SK-N-SH (cell line): ENCODE data around the gene ST7. TPM values are rescaled to one million over a fixed set of nuclear protein-coding genes. Genes with fewer than 3 reads are reported as not detected.

Source experiments
- CTCF ChIA-PET: fragments of 300-600, 350-600 bp; formaldehyde crosslinking; extraction: SDS; loops from one replicate; lab custom pipeline; 2021; lab: Yijun Ruan, JAX
- POLR2A ChIA-PET: fragments of 350-600 bp; sonication (Branson Sonifier 250); formaldehyde crosslinking; extraction: SDS; loops from one replicate; lab custom pipeline; 2020; ENCODE audit warnings: antibody characterized with exemption, inconsistent platforms; lab: Yijun Ruan, JAX
- DNase-seq: peaks from one replicate; pipeline ENCODE4 v3.0.0; 2012
- H2AFZ ChIP-seq: fragments of 200-600 bp; sonication (generic); 2 replicates; pipeline ENCODE4 v1.8.1; 2016; ENCODE audit warnings: antibody characterized with exemption, mild to moderate bottlenecking, low read depth
- H3F3A ChIP-seq: fragments of 200-600 bp; sonication (generic); replicated peaks from 2 replicates; pipeline ENCODE3; 2016; ENCODE audit warnings: antibody characterized with exemption, mild to moderate bottlenecking; ENCODE audit not compliant: insufficient read depth
- H3K27ac ChIP-seq, 2 experiments: fragments of 200-500 bp in 1 of 2; fragments of 200-600 bp in 1 of 2; sonication (Bioruptor generic) in 1 of 2; sonication (generic), shearing (Covaris generic) in 1 of 2; 2 replicates each; pipeline versions ENCODE4 v1.5.1 to v1.6.1; 2014 to 2016; ENCODE audit warnings: low read depth in 2 of 2, inconsistent platforms in 1 of 2, low read length in 1 of 2, mild to moderate bottlenecking in 1 of 2, mixed read lengths in 1 of 2
- H3K27me3 ChIP-seq: fragments of 200-600 bp; sonication (generic), shearing (Covaris generic); 2 replicates; pipeline ENCODE4 v1.6.1; 2016; ENCODE audit warnings: mixed run types; ENCODE audit not compliant: insufficient read depth
- H3K36me3 ChIP-seq, 2 experiments: fragments of 200-500 bp in 1 of 2; fragments of 200-600 bp in 1 of 2; sonication (Bioruptor generic) in 1 of 2; sonication (generic) in 1 of 2; replicated peaks in 1 of 2; 2 replicates each; pipeline versions ENCODE3 to v1.5.1; 2014 to 2016; ENCODE audit warnings: low read length in 1 of 2, mild to moderate bottlenecking in 1 of 2; ENCODE audit not compliant: insufficient read depth in 2 of 2, control insufficient read depth in 1 of 2
- H3K4me1 ChIP-seq, 2 experiments: fragments of 200-500 bp in 1 of 2; fragments of 200-600 bp in 1 of 2; sonication (Bioruptor generic) in 1 of 2; sonication (generic), shearing (Covaris generic) in 1 of 2; 2 replicates each; pipeline versions ENCODE4 v1.5.1 to v1.6.1; 2014 to 2016; ENCODE audit warnings: low read depth in 1 of 2, low read length in 1 of 2, mixed run types in 1 of 2; ENCODE audit not compliant: insufficient read depth in 2 of 2, control insufficient read depth in 1 of 2
- H3K4me2 ChIP-seq: fragments of 200-600 bp; sonication (generic), shearing (Covaris generic); 2 replicates; pipeline ENCODE4 v1.6.1; 2017; ENCODE audit warnings: mixed run types
- H3K4me3 ChIP-seq, 2 experiments: fragments of 200-500 bp in 1 of 2; fragments of 200-600 bp in 1 of 2; sonication (Bioruptor generic) in 1 of 2; sonication (generic), shearing (Covaris generic) in 1 of 2; 2 replicates each; pipeline versions ENCODE4 v1.5.1 to v1.8.1; 2014 to 2016; ENCODE audit warnings: low read depth in 2 of 2, inconsistent platforms in 1 of 2, low read length in 1 of 2, mild to moderate bottlenecking in 1 of 2, mixed read lengths in 1 of 2, moderate library complexity in 1 of 2
- H3K79me2 ChIP-seq: fragments of 200-600 bp; sonication (generic); 2 replicates; pipeline ENCODE4 v1.8.1; 2017; ENCODE audit warnings: mild to moderate bottlenecking; ENCODE audit not compliant: insufficient read depth
- H3K9ac ChIP-seq: fragments of 200-600 bp; sonication (generic); 2 replicates; pipeline ENCODE4 v1.6.1; 2017; ENCODE audit warnings: mixed run types
- H3K9me2 ChIP-seq: fragments of 200-600 bp; sonication (generic); 2 replicates; pipeline ENCODE4 v1.6.1; 2017; ENCODE audit warnings: mixed run types
- H3K9me3 ChIP-seq: fragments of 200-600 bp; sonication (generic); 2 replicates; pipeline ENCODE4 v1.6.1; 2017; ENCODE audit warnings: mixed run types, mild to moderate bottlenecking, moderate library complexity
- H4K20me1 ChIP-seq: fragments of 200-600 bp; sonication (generic); 2 replicates; pipeline ENCODE4 v1.6.1; 2017; ENCODE audit warnings: mild to moderate bottlenecking, mixed run types; ENCODE audit not compliant: insufficient read depth
- CTCF ChIP-seq: fragments of 200-600 bp; sonication (generic); IDR thresholded peaks from 2 replicates; pipeline ENCODE4 v1.6.1; 2017; ENCODE audit warnings: antibody characterized with exemption, mild to moderate bottlenecking, moderate library complexity
- ELF1 ChIP-seq: IDR thresholded peaks from 2 replicates; pipeline ENCODE4 v1.4.0; 2012
- EP300 ChIP-seq, 2 experiments: IDR thresholded peaks; 2 replicates each; pipeline versions ENCODE4 v1.4.0 to v1.6.1; 2012; ENCODE audit warnings: borderline replicate concordance in 1 of 2, low read depth in 1 of 2, low read length in 1 of 2
- EZH2phosphoT487 ChIP-seq: fragments of 200-600 bp; sonication (generic); IDR thresholded peaks from 2 replicates; pipeline ENCODE4 v1.6.1; 2017; ENCODE audit warnings: low read depth, mixed run types, mild to moderate bottlenecking, antibody characterized with exemption, moderate library complexity, borderline replicate concordance
- FOSL2 ChIP-seq: IDR thresholded peaks from 2 replicates; pipeline ENCODE4 v1.4.0; 2012; ENCODE audit warnings: low read depth, mild to moderate bottlenecking, moderate library complexity, borderline replicate concordance
- GABPA ChIP-seq: IDR thresholded peaks from 2 replicates; pipeline ENCODE4 v1.4.0; 2012; ENCODE audit warnings: low read depth, mild to moderate bottlenecking
- JUND ChIP-seq: IDR thresholded peaks from 2 replicates; pipeline ENCODE4 v1.4.0; 2012
- MEF2A ChIP-seq: IDR thresholded peaks from 2 replicates; pipeline ENCODE4 v1.4.0; 2012; ENCODE audit warnings: low read depth, borderline replicate concordance
- MXI1 ChIP-seq: IDR thresholded peaks from 2 replicates; pipeline ENCODE4 v1.6.1; 2012; ENCODE audit warnings: mild to moderate bottlenecking, low read depth, low read length, improper control_type of control experiment
- NFIC ChIP-seq: IDR thresholded peaks from 2 replicates; pipeline ENCODE4 v1.4.0; 2012; ENCODE audit warnings: borderline replicate concordance
- NRF1 ChIP-seq: IDR thresholded peaks from 2 replicates; pipeline ENCODE4 v1.6.1; 2012; ENCODE audit warnings: low read depth, mild to moderate bottlenecking, low read length
- POLR2AphosphoS5 ChIP-seq: IDR thresholded peaks from 2 replicates; pipeline ENCODE4 v1.6.1; 2012; ENCODE audit warnings: low read depth, low read length
- RAD21 ChIP-seq: IDR thresholded peaks from 2 replicates; pipeline ENCODE4 v1.6.1; 2012; ENCODE audit warnings: mild to moderate bottlenecking, low read length
- RCOR1 ChIP-seq: fragments of 150-350 bp; IDR thresholded peaks from 2 replicates; pipeline ENCODE4 v1.6.1; 2017; ENCODE audit warnings: antibody characterized with exemption, low read length
- SIN3A ChIP-seq: IDR thresholded peaks from 2 replicates; pipeline ENCODE4 v1.6.1; 2012; ENCODE audit warnings: low read depth, mild to moderate bottlenecking, low read length, moderate library complexity, borderline replicate concordance
- SMC3 ChIP-seq: IDR thresholded peaks from 2 replicates; pipeline ENCODE4 v1.6.1; 2012; ENCODE audit warnings: low read depth, low read length, improper control_type of control experiment
- TCF12 ChIP-seq: IDR thresholded peaks from 2 replicates; pipeline ENCODE4 v1.4.0; 2012
- ZBTB33 ChIP-seq: IDR thresholded peaks from 2 replicates; pipeline ENCODE4 v1.4.0; 2012; ENCODE audit warnings: low read depth, borderline replicate concordance
- WGBS: methylation state at CpG from one replicate; pipeline ENCODE4 v1.1.6; 2017; ENCODE audit warnings: low lambda C conversion rate; 5-methylcytosine and 5-hydroxymethylcytosine counted together
- polyA plus RNA-seq, 3 experiments: library from polyadenylated mRNA; depleted of rRNA; stranded (reverse); fragments of >200 nt; gene quantifications; 2 replicates each; pipeline ENCODE4 v1.2.3, GENCODE V29; 2012

The ST7 gene
- polyA plus RNA-seq, 1 of the 3 experiments (the other 2 are of a cell fraction): 23.5 TPM

- no peak for TF ChIP-seq MEF2A
- no peak for TF ChIP-seq NRF1
- no peak for TF ChIP-seq MXI1
- no peak for TF ChIP-seq EP300 (IDR thresholded peaks at IDR 0.05; ENCODE audit: borderline replicate concordance in 1 of 2, low read depth in 1 of 2, low read length in 1 of 2)
- TF ChIP-seq SIN3A: no peak
Observed at GRCh38 chr7:117220836-117221235, 267.5 kb downstream of the ST7 start (continued).

- Histone ChIP-seq H3K4me2 (no peak overlapping the region), H3K79me2 (no peaks in the 10 kb centered on the region), H3K4me1 (no peaks in the 10 kb centered on the region; a peak in 1 of 4 replicates), H3K9me2 (no peaks in the 10 kb centered on the region), H2AFZ (no peak overlapping the region), H3K27me3 (no peaks in the 10 kb centered on the region), H3K9ac (no peak overlapping the region), H3K4me3 (no peak overlapping the region), H3K9me3 (no peaks in the 10 kb centered on the region), H3K27ac (no peak overlapping the region), H4K20me1 (no peaks in the 10 kb centered on the region), H3F3A (peaks cover 2% of the 10 kb centered on the region), H3K36me3 (peaks cover 0 to 40% of the 10 kb centered on the region in 2 experiments)
- POLR2A ChIA-PET: no interaction called here
- CTCF ChIA-PET: interaction anchor here (1.2 to 5.4 kb wide), 2 partner anchors 10 to 12 kb away, joined by 3 to 29 read pairs; no protein-coding TSS in a partner anchor
- no peak for TF ChIP-seq JUND
- no peak for TF ChIP-seq NFIC
- no peak for TF ChIP-seq ZBTB33
- no peak for TF ChIP-seq EZH2phosphoT487
- TF ChIP-seq POLR2AphosphoS5: no peak
- no peak for TF ChIP-seq EP300 (IDR thresholded peaks at IDR 0.05; ENCODE audit: borderline replicate concordance in 1 of 2, low read depth in 1 of 2, low read length in 1 of 2)
- no peak for TF ChIP-seq MEF2A
- TF ChIP-seq CTCF: no peak
- no peak for TF ChIP-seq RAD21
- TF ChIP-seq FOSL2: no peak
- no peak for TF ChIP-seq SMC3
- TF ChIP-seq RCOR1: no peak
- TF ChIP-seq GABPA: no peak
- TF ChIP-seq ELF1: no peak
- TF ChIP-seq TCF12: no peak
- 92% methylated on average over 6 of the region's 6 CpGs for WGBS
- no peak for DNase-seq
Observed at GRCh38 chr7:117225536-117225935, 272.2 kb downstream of the ST7 start.
